ENCODE measurements around the gene SIK2. TPM values are rescaled to one million over a fixed set of nuclear protein-coding genes. Genes with fewer than 3 reads are reported as not detected.

SIK2 gene
- total RNA-seq, 2 donors from 2014 or later, result 8.1 to 9.6 TPM

- no peak overlapping the region for H3K4me3 Mint-ChIP-seq
- no peaks in the 10 kb centered on the region for H3K9me3 ChIP-seq (ENCODE audit: control insufficient read depth, low read length, poor library complexity, severe bottlenecking)
- H3K4me1 Mint-ChIP-seq, result no peaks in the 10 kb centered on the region
- no peaks in the 10 kb centered on the region for H3K36me3 Mint-ChIP-seq (ENCODE audit: low read depth)
- DNase-seq (no peak), ATAC-seq (no peak)
- H3K27ac Mint-ChIP-seq, result no peak overlapping the region
- H3K27me3 Mint-ChIP-seq, result no peaks in the 10 kb centered on the region
Observed at GRCh38 chr11:111729071-111729830, 127.0 kb downstream of the SIK2 start.

DNA sequence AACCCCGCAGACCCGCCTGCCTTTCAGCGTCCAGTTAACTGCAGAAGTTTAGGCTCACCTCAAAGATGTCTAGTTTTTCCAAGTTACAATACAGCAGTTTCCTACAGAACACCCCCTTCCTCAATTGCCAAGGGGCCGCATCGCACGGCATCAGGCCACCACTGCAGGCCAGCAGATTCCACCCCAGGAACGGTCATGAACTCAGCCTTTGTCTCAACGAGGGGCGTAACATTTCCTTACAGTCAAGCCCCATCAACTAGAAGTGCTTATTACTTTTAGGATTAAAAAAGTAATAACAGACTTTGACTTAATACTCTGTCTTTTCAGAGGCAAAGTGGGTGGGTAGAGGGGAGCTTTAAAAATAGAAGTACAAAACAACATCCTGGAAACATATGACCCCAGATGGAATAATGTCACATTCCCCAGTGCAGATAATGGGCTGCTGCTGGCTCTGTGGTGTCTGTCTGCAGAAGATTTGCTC is 127.6 kb downstream of the SIK2 start:
- Mint-ChIP-seq H3K36me3 (ENCODE audit: low read depth) (no peaks in the 10 kb centered on the region), H3K4me3 (no peak overlapping the region), H3K27ac (no peak overlapping the region), H3K4me1 (peaks cover 2% of the 10 kb centered on the region), H3K27me3 (no peaks in the 10 kb centered on the region)
- no peak for DNase-seq
- no peaks in the 10 kb centered on the region for H3K9me3 ChIP-seq (ENCODE audit: control insufficient read depth, low read length, poor library complexity, severe bottlenecking)
- ATAC-seq, result no peak

- DNase-seq, result no peak
- H3K27ac Mint-ChIP-seq, result peak overlapping the region; percentile 29
- H3K36me3 Mint-ChIP-seq (ENCODE audit: low read depth), result no peaks in the 10 kb centered on the region
Observed at GRCh38 chr11:111730871-111731591, 128.8 kb downstream of the SIK2 start.

DNA sequence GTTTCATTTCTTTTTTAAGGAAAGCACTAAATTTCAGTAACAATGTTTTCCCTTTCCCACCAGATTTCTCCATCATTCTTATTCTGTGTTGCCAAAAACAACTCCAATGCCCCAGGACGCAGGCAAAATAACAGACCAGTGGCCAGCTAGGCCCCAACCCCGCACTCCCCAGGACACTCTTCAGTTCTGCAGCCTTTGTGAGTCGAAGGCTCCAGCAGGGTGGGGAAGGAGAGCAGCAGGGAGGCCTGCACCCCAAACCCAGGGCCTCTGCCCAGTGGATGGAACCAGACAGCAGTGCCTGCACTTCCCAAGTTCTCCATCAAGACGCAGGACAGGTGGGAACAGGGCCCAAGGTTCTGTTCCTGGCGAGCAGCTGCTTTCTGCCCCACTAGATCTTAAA is 129.6 kb downstream of the SIK2 start:
- no peak for DNase-seq
- Mint-ChIP-seq H3K4me1 (peaks cover 5% of the 10 kb centered on the region), H3K36me3 (ENCODE audit: low read depth) (no peaks in the 10 kb centered on the region), H3K4me3 (no peak overlapping the region), H3K27ac (peak overlapping the region; percentile 29), H3K27me3 (no peaks in the 10 kb centered on the region)
- H3K9me3 ChIP-seq (ENCODE audit: control insufficient read depth, low read length, poor library complexity, severe bottlenecking), result no peaks in the 10 kb centered on the region
- ATAC-seq, result no peak

More at GRCh38 chr11:111730871-111731591, 128.8 kb downstream of the SIK2 start:
- H3K4me1 Mint-ChIP-seq, result peaks cover 3% of the 10 kb centered on the region
- ATAC-seq, result no peak
- H3K27me3 Mint-ChIP-seq, result no peaks in the 10 kb centered on the region
- no peak overlapping the region for H3K4me3 Mint-ChIP-seq
- H3K9me3 ChIP-seq (ENCODE audit: control insufficient read depth, low read length, poor library complexity, severe bottlenecking), result no peaks in the 10 kb centered on the region

GRCh38 chr11:111733016-111733415 is 130.8 kb downstream of the SIK2 start:
- peak overlapping the region; percentile 19 for H3K27ac Mint-ChIP-seq
- no peak for ATAC-seq
- H3K9me3 ChIP-seq (ENCODE audit: control insufficient read depth, low read length, poor library complexity, severe bottlenecking), result no peaks in the 10 kb centered on the region
- H3K4me1 Mint-ChIP-seq, result peaks cover 9% of the 10 kb centered on the region
- H3K36me3 Mint-ChIP-seq (ENCODE audit: low read depth), result no peaks in the 10 kb centered on the region
- no peak overlapping the region for H3K4me3 Mint-ChIP-seq
- H3K27me3 Mint-ChIP-seq, result no peaks in the 10 kb centered on the region
- DNase-seq, result no peak

GRCh38 chr11:111733611-111734088 is 131.4 kb downstream of the SIK2 start:
- H3K4me1 Mint-ChIP-seq, result peaks cover 9% of the 10 kb centered on the region
- no peaks in the 10 kb centered on the region for H3K9me3 ChIP-seq (ENCODE audit: control insufficient read depth, low read length, poor library complexity, severe bottlenecking)
- DNase-seq (no peak), ATAC-seq (no peak)
- no peaks in the 10 kb centered on the region for H3K27me3 Mint-ChIP-seq
- no peak overlapping the region for H3K27ac Mint-ChIP-seq
- no peak overlapping the region for H3K4me3 Mint-ChIP-seq
- no peaks in the 10 kb centered on the region for H3K36me3 Mint-ChIP-seq (ENCODE audit: low read depth)

GRCh38 chr11:111734101-111734953 is 132.1 kb downstream of the SIK2 start:
- no peaks in the 10 kb centered on the region for H3K27me3 Mint-ChIP-seq

GRCh38 chr11:111734954-111735261 is 132.7 kb downstream of the SIK2 start:
- peak overlapping the region; percentile 74 for H3K27ac Mint-ChIP-seq

More at GRCh38 chr11:111734101-111734953, 132.1 kb downstream of the SIK2 start:
- Mint-ChIP-seq H3K27ac (peak overlapping the region; percentile 74), H3K4me1 (peaks cover 9% of the 10 kb centered on the region), H3K4me3 (peak overlapping the region; percentile 19), H3K36me3 (ENCODE audit: low read depth) (no peaks in the 10 kb centered on the region)
- DNase-seq (no peak), ATAC-seq (no peak)
- no peaks in the 10 kb centered on the region for H3K9me3 ChIP-seq (ENCODE audit: control insufficient read depth, low read length, poor library complexity, severe bottlenecking)

GRCh38 chr11:111735262-111736116 is 133.2 kb downstream of the SIK2 start:
- H3K4me1 Mint-ChIP-seq, result peaks cover 9% of the 10 kb centered on the region
- H3K4me3 Mint-ChIP-seq, result no peak overlapping the region
- no peaks in the 10 kb centered on the region for H3K9me3 ChIP-seq (ENCODE audit: control insufficient read depth, low read length, poor library complexity, severe bottlenecking)
- ATAC-seq, result no peak
- H3K36me3 Mint-ChIP-seq (ENCODE audit: low read depth), result no peaks in the 10 kb centered on the region
- H3K27me3 Mint-ChIP-seq, result no peaks in the 10 kb centered on the region
- peak overlapping the region; percentile 74 for H3K27ac Mint-ChIP-seq
- no peak for DNase-seq

More at GRCh38 chr11:111734954-111735261, 132.7 kb downstream of the SIK2 start:
- DNase-seq, result no peak
- Mint-ChIP-seq H3K27me3 (no peaks in the 10 kb centered on the region), H3K4me1 (peaks cover 9% of the 10 kb centered on the region), H3K36me3 (ENCODE audit: low read depth) (no peaks in the 10 kb centered on the region), H3K4me3 (peak overlapping the region; percentile 19)
- no peaks in the 10 kb centered on the region for H3K9me3 ChIP-seq (ENCODE audit: control insufficient read depth, low read length, poor library complexity, severe bottlenecking)
- no peak for ATAC-seq

DNA sequence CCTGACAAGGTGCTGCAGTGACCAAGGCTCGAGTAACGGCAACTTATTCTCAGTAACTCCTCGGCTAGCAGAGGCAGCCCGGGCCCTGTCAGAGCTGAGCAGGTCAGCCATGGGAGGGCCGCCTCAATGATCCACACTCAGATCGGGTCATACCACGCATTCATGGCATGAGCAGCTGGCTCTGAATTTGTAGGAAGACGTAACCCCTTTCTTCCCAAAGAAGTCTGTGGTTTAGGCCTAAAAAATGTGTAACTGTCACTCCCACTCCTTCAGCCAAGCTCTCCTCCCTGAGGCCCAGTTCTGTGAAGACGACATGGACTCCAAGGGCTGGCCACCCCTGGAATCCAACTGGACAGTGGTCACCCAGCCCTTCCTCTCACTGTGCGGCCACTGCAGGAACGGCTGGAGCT is 133.9 kb downstream of the SIK2 start:
- Mint-ChIP-seq H3K4me1 (peaks cover 9% of the 10 kb centered on the region), H3K27me3 (no peaks in the 10 kb centered on the region), H3K27ac (peak overlapping the region; percentile 24), H3K4me3 (no peak overlapping the region), H3K36me3 (ENCODE audit: low read depth) (peaks cover 2% of the 10 kb centered on the region)
- no peaks in the 10 kb centered on the region for H3K9me3 ChIP-seq (ENCODE audit: control insufficient read depth, low read length, poor library complexity, severe bottlenecking)
- ATAC-seq, result no peak
- no peak for DNase-seq

- H3K27ac Mint-ChIP-seq, result no peak overlapping the region
- no peaks in the 10 kb centered on the region for H3K27me3 Mint-ChIP-seq
- peaks cover 9% of the 10 kb centered on the region for H3K4me1 Mint-ChIP-seq
- H3K36me3 Mint-ChIP-seq (ENCODE audit: low read depth), result peaks cover 2% of the 10 kb centered on the region
- H3K4me3 Mint-ChIP-seq, result peak overlapping the region; percentile 70
- DNase-seq, result no peak
- H3K9me3 ChIP-seq (ENCODE audit: control insufficient read depth, low read length, poor library complexity, severe bottlenecking), result no peaks in the 10 kb centered on the region
- ATAC-seq, result no peak
Observed at GRCh38 chr11:111736621-111737443, 134.6 kb downstream of the SIK2 start.
